HEK293T (cell line): Measurements from ENCODE around the gene OBP2B.

Source experiments
- ARNT ChIP-seq: fragments of 450-650 bp; IDR thresholded peaks from 2 replicates; pipeline ENCODE4 v1.6.1; 2017; ENCODE audit warnings: mild to moderate bottlenecking
- FOXK2 ChIP-seq: fragments of 450-650 bp; IDR thresholded peaks from 2 replicates; pipeline ENCODE4 v1.6.1; 2016; ENCODE audit warnings: mild to moderate bottlenecking
- ZNF384 ChIP-seq: fragments of 450-650 bp; IDR thresholded peaks from 2 replicates; pipeline ENCODE4 v1.6.1; 2016

DNA sequence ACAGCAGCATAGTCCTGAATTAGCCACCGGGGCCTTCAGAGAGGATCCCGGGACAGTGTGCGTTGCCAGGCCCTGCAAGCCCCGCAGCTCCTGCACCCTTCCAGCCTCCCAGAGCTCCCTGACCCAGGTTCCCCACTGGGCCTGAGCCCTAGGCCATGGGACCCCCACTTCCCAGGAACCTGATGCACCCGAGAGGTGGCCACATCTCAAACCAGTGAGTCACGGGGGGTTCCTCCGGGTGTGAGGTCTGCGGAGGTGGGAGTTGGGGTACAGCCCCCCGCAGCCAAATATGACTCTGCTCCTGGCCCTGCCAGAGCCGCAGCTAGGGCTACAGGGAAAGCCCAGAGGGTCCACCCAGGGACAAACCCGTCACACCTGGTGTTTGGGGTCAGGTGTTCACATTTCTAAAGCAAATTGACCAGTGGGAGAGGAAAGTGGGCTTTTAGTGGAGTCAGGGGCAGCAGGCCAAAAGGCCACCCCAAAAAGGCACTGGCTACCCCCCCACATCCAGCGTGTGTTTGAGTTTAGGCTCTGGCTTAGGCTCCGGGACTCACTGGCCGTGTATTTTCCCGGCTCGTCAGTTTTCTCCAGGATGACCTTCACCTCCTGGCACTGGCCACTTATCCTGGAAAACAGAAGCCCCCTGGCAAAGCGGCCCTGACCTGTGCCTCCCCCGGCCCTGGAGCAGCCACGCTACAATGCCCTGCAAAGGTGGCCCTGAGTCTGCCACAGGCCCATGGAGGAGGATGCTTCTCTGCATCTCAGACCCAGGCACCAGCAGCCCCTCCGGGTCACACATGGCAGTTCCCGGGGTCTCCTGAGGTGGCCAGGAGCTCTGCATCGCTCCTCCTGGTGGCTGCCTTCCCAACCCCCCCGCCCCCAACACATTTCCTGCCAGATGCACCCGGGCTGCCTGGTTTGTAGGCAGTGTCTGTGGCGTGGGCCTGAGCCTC, 17.4 kb upstream of the OBP2B start:
- TF ChIP-seq ZNF384 (no peak), ARNT (no peak), FOXK2 (no peak)
